A549 (cell line): ENCODE results near the gene UBB. TPM values are rescaled to one million over a fixed set of nuclear protein-coding genes. Genes with fewer than 3 reads are reported as not detected.

Source experiments
- ATAC-seq, 2 experiments: fragments of 200-7000 bp in 1 of 2; fragments of >200 bp in 1 of 2; cut with Nextera tagmentation in 1 of 2; cut with Tn5 transposase in 1 of 2; 3 replicates each; pipeline versions ENCODE4 v1.8.0 to v1.9.1; 2018 to 2020; ENCODE audit warnings: mild to moderate bottlenecking in 1 of 2, moderate library complexity in 1 of 2
- CTCF ChIA-PET: fragments of 300-600 bp; sonication (Branson Sonifier 250); formaldehyde crosslinking; extraction: SDS; loops from one replicate; lab custom pipeline; 2021; ENCODE audit warnings: antibody characterized with exemption, inconsistent platforms; lab: Yijun Ruan, JAX
- POLR2A ChIA-PET: fragments of 350-600 bp; formaldehyde crosslinking; extraction: SDS; loops from one replicate; lab custom pipeline; 2021; ENCODE audit warnings: antibody characterized with exemption, inconsistent platforms; lab: Yijun Ruan, JAX
- DNase-seq, 2 experiments: peaks; one replicate each; pipeline versions ENCODE4 v3.0.0 to v3.0.0-alpha.2; 2011 to 2016; ENCODE audit warnings: low read depth in 1 of 2, low spot score in 1 of 2
- FAIRE-seq: peaks from 2 replicates; lab custom pipeline; 2011; peaks lifted over from hg19 to GRCh38; lab: Jason Lieb, UNC
- H3K27ac ChIP-seq, 2 experiments: fragments of >200 bp; sonication (Bioruptor Twin); formaldehyde crosslinking; 3 replicates each; pipeline ENCODE4 v1.5.1; 2016 to 2017
- H3K4me1 ChIP-seq: fragments of >200 bp; sonication (Bioruptor Twin); formaldehyde crosslinking; 3 replicates; pipeline ENCODE4 v1.6.1; 2016
- H3K4me2 ChIP-seq: fragments of >200 bp; sonication (Bioruptor Twin); formaldehyde crosslinking; 3 replicates; pipeline ENCODE4 v1.6.1; 2016
- H3K4me3 ChIP-seq: fragments of >200 bp; sonication (Bioruptor Twin); formaldehyde crosslinking; 3 replicates; pipeline ENCODE4 v1.5.1; 2016
- H3K9me3 ChIP-seq: fragments of >200 bp; sonication (Bioruptor Twin); formaldehyde crosslinking; 3 replicates; pipeline ENCODE4 v1.6.1; 2016
- ATOH8 ChIP-seq: fragments of 250-450 bp; sonication (Bioruptor Pico); IDR thresholded peaks from 2 replicates; pipeline ENCODE4 v1.5.0; 2020; ENCODE audit warnings: low read depth, mild to moderate bottlenecking, moderate library complexity
- CEBPB ChIP-seq, 2 experiments: fragments of >200 bp in 1 of 2; sonication (Bioruptor Twin) in 1 of 2; formaldehyde crosslinking in 1 of 2; IDR thresholded peaks; 2 replicates each; pipeline ENCODE4 v1.6.1; 2012 to 2016
- EHF ChIP-seq: fragments of 250-450 bp; sonication (Bioruptor Pico); IDR thresholded peaks from 2 replicates; pipeline ENCODE4 v1.5.0; 2020; ENCODE audit warnings: mild to moderate bottlenecking
- FOSB ChIP-seq: fragments of 250-450 bp; sonication (Bioruptor Pico); IDR thresholded peaks from 2 replicates; pipeline ENCODE4 v1.5.0; 2020; ENCODE audit warnings: mild to moderate bottlenecking, moderate library complexity
- FOXS1 ChIP-seq: fragments of 250-450 bp; sonication (Bioruptor Pico); IDR thresholded peaks from 2 replicates; pipeline ENCODE4 v1.5.0; 2020; ENCODE audit warnings: mild to moderate bottlenecking, moderate library complexity
- HDAC2 ChIP-seq: fragments of 200-600 bp; sonication (generic); IDR thresholded peaks from 2 replicates; pipeline ENCODE4 v1.6.1; 2016
- HES2 ChIP-seq: fragments of >200 bp; sonication (Bioruptor Twin); formaldehyde crosslinking; IDR thresholded peaks from 2 replicates; pipeline ENCODE4 v1.6.1; 2016
- HMGXB4 ChIP-seq: fragments of 250-450 bp; sonication (Bioruptor Pico); IDR thresholded peaks from 2 replicates; pipeline ENCODE4 v1.5.0; 2021; ENCODE audit warnings: mild to moderate bottlenecking, moderate library complexity, borderline replicate concordance
- HOXA7 ChIP-seq: fragments of 250-450 bp; sonication (Bioruptor Pico); IDR thresholded peaks from 2 replicates; pipeline ENCODE4 v1.5.0; 2020; ENCODE audit warnings: mild to moderate bottlenecking, moderate library complexity
- HOXB5 ChIP-seq: fragments of 250-450 bp; sonication (Bioruptor Pico); IDR thresholded peaks from 2 replicates; pipeline ENCODE4 v1.5.0; 2020; ENCODE audit warnings: mild to moderate bottlenecking, moderate library complexity
- JUN ChIP-seq, 2 experiments: fragments of >200 bp; sonication (Bioruptor Twin); formaldehyde crosslinking; IDR thresholded peaks; 2 replicates in 1 of 2; 3 replicates in 1 of 2; pipeline ENCODE4 v1.6.1; 2016 to 2017
- KDM5A ChIP-seq: fragments of 200-600 bp; sonication (generic); IDR thresholded peaks from 2 replicates; pipeline ENCODE4 v1.6.1; 2016; ENCODE audit warnings: antibody characterized with exemption, mild to moderate bottlenecking
- MAZ ChIP-seq: fragments of 150-350 bp; IDR thresholded peaks from 2 replicates; pipeline ENCODE4 v1.6.1; 2014; ENCODE audit warnings: antibody characterized with exemption, low read depth, low read length, borderline replicate concordance
- NPAS2 ChIP-seq: fragments of 250-450 bp; sonication (Bioruptor Pico); IDR thresholded peaks from 2 replicates; pipeline ENCODE4 v1.8.0; 2022; ENCODE audit warnings: mild to moderate bottlenecking, moderate library complexity, borderline replicate concordance
- NR3C1 ChIP-seq: fragments of >200 bp; sonication (Bioruptor Twin); formaldehyde crosslinking; IDR thresholded peaks from 3 replicates; pipeline ENCODE4 v1.6.1; 2017
- PHF8 ChIP-seq: fragments of 200-600 bp; sonication (generic); IDR thresholded peaks from 2 replicates; pipeline ENCODE4 v1.6.1; 2016; ENCODE audit warnings: low read depth, mild to moderate bottlenecking, antibody characterized with exemption, moderate library complexity, borderline replicate concordance
- RAD21 ChIP-seq, 2 experiments: fragments of >200 bp in 1 of 2; sonication (Bioruptor Twin) in 1 of 2; formaldehyde crosslinking in 1 of 2; IDR thresholded peaks in 1 of 2; conservative IDR thresholded peaks in 1 of 2; 2 replicates in 1 of 2; 3 replicates in 1 of 2; pipeline ENCODE4 v1.6.1; 2012 to 2018; ENCODE audit warnings: inconsistent platforms in 1 of 2
- RCOR1 ChIP-seq: fragments of 150-350 bp; IDR thresholded peaks from 2 replicates; pipeline ENCODE4 v1.6.1; 2014; ENCODE audit warnings: antibody characterized with exemption, low read length, low read depth
- REST ChIP-seq: fragments of 200-600 bp; sonication (generic); IDR thresholded peaks from 2 replicates; pipeline ENCODE4 v1.6.1; 2016; ENCODE audit warnings: antibody characterized with exemption, mild to moderate bottlenecking, moderate library complexity
- RNF2 ChIP-seq: fragments of 200-600 bp; sonication (generic); IDR thresholded peaks from 2 replicates; pipeline ENCODE4 v1.6.1; 2016; ENCODE audit warnings: low read depth, mild to moderate bottlenecking, antibody characterized with exemption, moderate library complexity, borderline replicate concordance
- SMC3 ChIP-seq: fragments of >200 bp; sonication (Bioruptor Twin); formaldehyde crosslinking; IDR thresholded peaks from 3 replicates; pipeline ENCODE4 v1.6.1; 2018; ENCODE audit warnings: inconsistent platforms
- SREBF2 ChIP-seq: fragments of 450-650 bp; IDR thresholded peaks from 2 replicates; pipeline ENCODE4 v1.6.1; 2014; ENCODE audit warnings: mild to moderate bottlenecking, moderate library complexity
- TFCP2L1 ChIP-seq: fragments of 250-450 bp; sonication (Bioruptor Pico); IDR thresholded peaks from 2 replicates; pipeline ENCODE4 v1.5.0; 2021; ENCODE audit warnings: mild to moderate bottlenecking
- WGBS: methylation state at CpG from one replicate; pipeline ENCODE4 v1.1.6; 2017; ENCODE audit errors: missing lambda C conversion rate; 5-methylcytosine and 5-hydroxymethylcytosine counted together
- polyA plus RNA-seq, 4 experiments: library from polyadenylated mRNA; depleted of rRNA in 3 of 4; stranded (reverse); fragments of >200 nt; fragmentation: RNase III in 1 of 4; extraction: RNeasy Plus Mini Kit Qiagen cat#74134 plus additional on column Dnase treatment in 1 of 4; gene quantifications; 2 replicates in 3 of 4; 3 replicates in 1 of 4; pipeline ENCODE4 v1.2.3, GENCODE V29; 2011 to 2017

UBB gene
- polyA plus RNA-seq, 2 of the 4 experiments (the other 2 are of a cell fraction), result 2,404 to 2,851 TPM

- peaks cover 13% of the 10 kb centered on the region for H3K4me1 ChIP-seq
- POLR2A ChIA-PET, result no interaction called here
- peaks cover 7% of the 10 kb centered on the region; the same call in 2 of the 3 replicates for H3K9me3 ChIP-seq
- no peak for FAIRE-seq
- CTCF ChIA-PET, result interaction anchor here (0.9 to 10.4 kb wide), 9 partner anchors 9 to 133 kb away, joined by 3 to 85 read pairs (median 3); partner anchors contain the start of gene CENPV
- H3K4me2 ChIP-seq, result no peak overlapping the region
- no peak for DNase-seq
- WGBS, result 89% methylated on average over 4 of the region's 4 CpGs
- ATAC-seq, result no peak
- no peak overlapping the region for H3K27ac ChIP-seq
- H3K4me3 ChIP-seq, result no peak overlapping the region
- TF ChIP-seq EHF (CRISPR knock-in tag) (no peak), CEBPB (IDR thresholded peaks at IDR 0.05) (no peak), JUN (IDR thresholded peaks at IDR 0.05) (no peak), MAZ (no peak), HDAC2 (no peak), ATOH8 (CRISPR knock-in tag) (no peak), KDM5A (no peak), TFCP2L1 (CRISPR knock-in tag) (no peak), HOXA7 (CRISPR knock-in tag) (no peak), SMC3 (no peak), NR3C1 (no peak), SREBF2 (no peak), RAD21 (conservative IDR thresholded peaks at IDR 0.05 in 1 of 2, IDR thresholded peaks at IDR 0.05 in 1 of 2) (no peak), HES2 (no peak), PHF8 (no peak), RCOR1 (no peak), HOXB5 (CRISPR knock-in tag) (no peak), NPAS2 (CRISPR knock-in tag) (no peak)
Observed at GRCh38 chr17:16342979-16343378, 37.9 kb upstream of the UBB start.

GRCh38 chr17:16343569-16343968 lies 37.3 kb upstream of the UBB start:
- ChIA-PET CTCF (interaction anchor here (0.9 to 10.4 kb wide), 5 partner anchors 8 to 107 kb away, joined by 3 to 85 read pairs (median 10); partner anchors contain the start of gene CENPV), POLR2A (interaction anchor here (0.9 to 1.8 kb wide), 2 partner anchors 10 to 95 kb away, joined by 3 to 6 read pairs; partner anchors contain the start of gene CENPV)
- ATAC-seq, result no peak
- Histone ChIP-seq H3K4me2 (no peak overlapping the region), H3K9me3 (peaks cover 7% of the 10 kb centered on the region; the same call in 2 of the 3 replicates), H3K27ac (no peak overlapping the region), H3K4me1 (peaks cover 13% of the 10 kb centered on the region), H3K4me3 (no peak overlapping the region)
- DNase-seq, result no peak
- no peak for TF ChIP-seq HMGXB4 (CRISPR knock-in tag)
- no peak for TF ChIP-seq FOSB (CRISPR knock-in tag)
- no peak for TF ChIP-seq REST
- TF ChIP-seq FOXS1, result no peak
- TF ChIP-seq EHF (CRISPR knock-in tag), result no peak
- no peak for TF ChIP-seq HOXA7 (CRISPR knock-in tag)
- no peak for TF ChIP-seq RNF2
- no peak for FAIRE-seq
- WGBS, result 89% methylated on average over 3 of the region's 3 CpGs
